ENCODE results near the gene SBNO2.
A peak's percentile ranks its signal among the peaks of the same experiment; 100 is the strongest.
"Not testable (repeated sequence)": the region's sequence is repeated elsewhere in the genome, so short reads cannot be mapped to it uniquely, and the experiment has no call there.

SBNO2 gene

GRCh38 chr19:1206150-1206863 is 32.2 kb upstream of the SBNO2 start:
- no peak for DNase-seq

GRCh38 chr19:1205114-1206099 is 31.3 kb upstream of the SBNO2 start, which contains the start of gene STK11:
Gene STK11 (plus strand): TSS chr19:1205778. CDS start chr19:1206914, 1,136 bp downstream.
- peak; percentile 100 for DNase-seq

- not testable (repeated sequence) for DNase-seq
Measured at GRCh38 chr19:1200614-1201013, 26.5 kb upstream of the SBNO2 start.

- no peak for DNase-seq
Measured at GRCh38 chr19:1199531-1199930, 25.5 kb upstream of the SBNO2 start.

- peak; percentile 75 for DNase-seq
Measured at GRCh38 chr19:1189419-1189818, 15.4 kb upstream of the SBNO2 start.

- DNase-seq: no peak
Measured at GRCh38 chr19:1183543-1184172, 9.6 kb upstream of the SBNO2 start.

- DNase-seq: no peak
Measured at GRCh38 chr19:1182727-1183126, 8.7 kb upstream of the SBNO2 start.

- DNase-seq: no peak
Measured at GRCh38 chr19:1182068-1182467, 8.0 kb upstream of the SBNO2 start.

GRCh38 chr19:1181606-1182005 is 7.5 kb upstream of the SBNO2 start:
- no peak for DNase-seq

GRCh38 chr19:1177322-1178114 is 3.5 kb upstream of the SBNO2 start:
- DNase-seq: no peak

- DNase-seq: no peak
Measured at GRCh38 chr19:1173159-1173844, 766 bp downstream of the SBNO2 start.

GRCh38 chr19:1172353-1173158 is 1.5 kb downstream of the SBNO2 start:
- DNase-seq: no peak

GRCh38 chr19:1171755-1172352 is 2.2 kb downstream of the SBNO2 start:
- DNase-seq: no peak

- DNase-seq: no peak
Measured at GRCh38 chr19:1170938-1171754, 2.9 kb downstream of the SBNO2 start.

GRCh38 chr19:1169921-1170885 is 3.9 kb downstream of the SBNO2 start:
- no peak for DNase-seq

GRCh38 chr19:1169411-1169791 is 4.7 kb downstream of the SBNO2 start:
- no peak for DNase-seq

GRCh38 chr19:1168572-1169410 is 5.3 kb downstream of the SBNO2 start:
- DNase-seq: no peak
